HG03045 (cell line): ENCODE data around the gene SPIN1.
"Not testable (repeated sequence)": the region's sequence is repeated elsewhere in the genome, so short reads cannot be mapped to it uniquely, and the experiment has no call there.

Source experiments
- ATAC-seq: cut with Tn5 transposase; IDR thresholded peaks from one replicate; pipeline ENCODE4 v1.9.1; 2021; ENCODE audit warnings: mild to moderate bottlenecking, moderate library complexity; ENCODE audit not compliant: unreplicated experiment

The SPIN1 gene

DNA sequence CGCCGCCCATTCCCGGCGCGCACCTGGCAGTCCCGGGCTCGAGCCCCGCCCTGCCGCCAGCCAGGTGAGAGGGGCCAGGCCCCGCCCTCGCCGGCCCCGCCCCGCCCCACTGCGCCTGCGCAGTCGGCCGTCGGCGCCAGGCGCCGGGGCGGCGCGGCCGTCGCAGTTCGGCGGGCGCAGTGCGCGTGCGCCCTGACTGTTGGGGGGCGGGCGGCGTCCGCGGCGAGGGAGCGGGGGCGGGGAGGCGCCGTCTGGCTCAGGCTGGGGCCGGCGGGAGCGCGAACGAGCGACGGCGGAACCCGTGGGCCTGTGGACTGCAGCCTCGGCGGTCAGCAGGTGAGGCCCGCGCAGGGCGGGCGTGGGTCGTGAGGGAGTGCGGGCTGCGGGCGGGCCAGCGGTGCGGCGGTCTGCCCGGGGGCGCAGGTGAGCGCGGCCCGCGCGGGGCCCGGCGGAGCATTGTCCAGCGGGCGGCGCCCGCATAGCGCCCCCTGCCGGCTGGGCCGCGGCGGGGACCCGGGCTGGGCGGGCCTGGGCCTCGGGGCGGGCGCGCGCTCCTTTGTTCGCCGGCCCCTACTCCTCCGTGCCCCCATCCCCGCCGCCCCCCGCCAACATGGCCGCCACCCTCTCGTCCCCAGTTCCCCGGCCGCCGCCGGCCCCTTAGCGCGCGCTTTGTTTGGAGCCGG lies at the start of gene SPIN1:
Gene SPIN1, plus strand, starts transcription at position 242 of the 683 bp plus-strand sequence. CDS start 38,096 bp downstream, outside the sequence.
- peak; percentile 81 for ATAC-seq

DNA sequence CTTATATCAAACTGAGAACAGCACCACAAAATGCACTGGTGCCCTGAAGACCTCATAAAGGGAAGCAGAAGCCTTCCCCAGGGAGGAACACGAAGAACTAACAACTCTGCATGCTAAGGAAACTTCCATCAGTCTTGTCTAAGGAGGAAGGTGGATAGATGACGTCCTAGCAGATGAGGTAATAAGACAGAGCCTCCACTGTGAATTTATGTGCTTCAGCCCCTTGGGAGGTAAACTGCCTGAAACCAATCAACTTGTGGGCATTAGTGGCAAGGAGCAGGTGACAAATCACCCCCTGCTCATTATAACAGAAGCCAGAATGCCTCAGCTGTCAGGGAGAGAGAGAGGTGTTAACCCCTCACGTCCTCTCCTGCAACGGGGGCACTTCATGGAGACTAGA lies 48.9 kb upstream of the SPIN1 start:
- no peak for ATAC-seq

DNA sequence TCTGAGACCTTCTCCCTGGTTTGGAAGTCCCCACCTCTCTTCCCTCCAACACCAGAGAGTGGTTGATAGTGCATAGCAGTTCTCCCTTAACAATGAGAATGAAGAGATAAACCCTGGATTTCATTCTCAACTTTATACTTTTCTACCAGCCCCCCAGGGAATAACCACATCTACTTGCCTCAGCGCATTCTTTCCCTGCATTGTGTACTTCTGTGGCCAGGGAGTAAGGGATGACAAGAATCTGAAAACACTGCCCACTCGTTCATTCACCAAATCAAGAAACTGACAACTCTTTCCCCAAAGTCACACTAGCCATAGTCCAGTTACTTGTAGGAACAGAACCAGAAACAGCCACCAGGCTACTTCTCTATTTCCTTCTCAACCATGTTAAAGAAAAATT lies 46.0 kb upstream of the SPIN1 start:
- ATAC-seq, result no peak

DNA sequence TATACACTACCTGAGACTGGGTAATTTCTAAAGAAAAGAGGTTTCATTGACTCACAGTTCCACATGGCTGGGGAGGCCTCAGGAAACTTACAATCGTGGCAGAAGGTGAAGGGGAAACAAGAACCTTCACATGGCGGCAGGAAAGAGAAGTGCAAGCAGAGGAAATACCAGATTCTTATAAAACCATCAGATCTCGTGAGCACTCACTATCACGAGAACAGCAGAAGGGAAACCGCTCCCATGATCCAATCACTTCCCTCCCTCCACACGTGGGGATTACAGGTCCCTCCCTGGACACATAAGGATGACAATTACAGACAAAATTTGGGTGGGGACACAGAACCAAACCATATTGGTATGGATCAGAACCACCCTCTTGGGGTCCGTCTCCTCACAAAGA lies 44.2 kb upstream of the SPIN1 start:
- no peak for ATAC-seq

DNA sequence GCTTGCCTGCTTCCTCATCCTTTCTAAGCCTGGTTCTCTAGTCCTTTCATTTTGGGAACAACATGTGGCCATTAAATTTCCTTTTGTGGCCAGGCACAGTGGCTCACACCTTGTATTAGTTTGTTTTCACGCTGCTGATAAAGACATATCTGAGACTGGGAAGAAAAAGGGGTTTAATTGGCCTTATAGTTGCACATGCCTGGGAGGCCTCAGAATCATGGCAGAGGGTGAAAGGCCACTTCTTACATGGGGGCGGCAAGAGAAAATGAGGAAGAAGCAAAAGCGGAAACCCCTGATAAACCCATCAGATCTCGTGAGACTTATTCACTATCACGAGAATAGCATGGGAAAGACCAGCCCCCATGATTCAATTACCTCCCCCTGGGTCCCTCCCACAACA lies 37.9 kb upstream of the SPIN1 start:
- not testable (repeated sequence) for ATAC-seq

DNA sequence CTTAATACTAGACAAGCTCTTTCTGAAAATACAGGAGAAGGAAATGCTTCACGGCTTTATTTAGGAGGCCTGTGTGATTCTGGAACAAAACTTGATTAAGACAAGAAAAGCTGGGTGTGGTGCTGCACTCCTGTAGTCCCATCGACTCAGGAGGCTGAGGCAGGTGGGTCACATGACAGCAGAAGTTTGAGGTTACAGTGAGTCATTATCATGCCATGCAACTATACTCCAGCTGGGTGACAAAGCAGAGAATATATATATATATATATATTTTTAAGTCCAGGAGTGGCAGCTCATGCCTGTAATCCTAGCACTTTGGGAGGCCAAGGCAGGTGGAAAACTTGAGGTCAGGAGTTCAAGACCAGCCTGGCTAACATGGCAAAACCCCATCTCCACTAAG lies 33.1 kb upstream of the SPIN1 start:
- no peak for ATAC-seq

DNA sequence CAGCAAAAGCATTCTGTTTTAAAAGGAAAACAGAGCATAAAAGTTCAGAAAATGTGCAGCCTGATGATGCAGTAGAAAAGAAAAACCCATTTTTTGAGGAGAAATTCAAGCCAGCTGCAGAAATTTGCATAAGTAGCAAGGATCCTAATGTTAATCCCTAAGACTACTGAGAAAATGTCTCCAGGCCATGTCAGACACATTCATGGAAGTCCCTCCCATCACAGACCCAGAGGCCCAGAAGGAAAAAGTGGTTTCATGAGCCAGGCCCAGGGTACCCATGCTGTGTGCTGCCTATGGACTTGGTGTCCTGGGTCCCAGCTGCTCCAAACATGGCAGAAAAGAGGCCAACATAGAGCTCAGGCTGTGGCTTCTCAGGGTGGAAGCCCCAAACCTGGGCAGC lies 31.0 kb upstream of the SPIN1 start:
- ATAC-seq, result not testable (repeated sequence)

DNA sequence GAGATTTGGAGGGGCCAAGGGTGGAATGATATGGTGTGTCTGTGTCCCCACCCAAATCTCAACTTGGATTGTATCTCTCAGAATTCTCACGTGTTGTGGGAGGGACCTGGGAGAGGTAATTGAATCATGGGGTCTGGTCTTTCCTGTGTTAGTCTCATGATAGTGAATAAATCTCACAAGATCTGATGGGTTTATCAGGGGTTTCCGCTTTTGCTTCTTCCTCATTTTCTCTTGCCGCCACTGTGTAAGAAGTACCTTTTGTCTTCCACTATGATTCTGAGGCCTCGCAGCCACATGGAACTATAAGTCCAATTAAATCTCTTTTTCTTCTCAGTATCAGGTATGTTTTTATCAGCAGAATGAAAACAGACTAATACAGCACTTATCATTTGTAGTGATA lies 29.5 kb upstream of the SPIN1 start:
- ATAC-seq, result no peak

DNA sequence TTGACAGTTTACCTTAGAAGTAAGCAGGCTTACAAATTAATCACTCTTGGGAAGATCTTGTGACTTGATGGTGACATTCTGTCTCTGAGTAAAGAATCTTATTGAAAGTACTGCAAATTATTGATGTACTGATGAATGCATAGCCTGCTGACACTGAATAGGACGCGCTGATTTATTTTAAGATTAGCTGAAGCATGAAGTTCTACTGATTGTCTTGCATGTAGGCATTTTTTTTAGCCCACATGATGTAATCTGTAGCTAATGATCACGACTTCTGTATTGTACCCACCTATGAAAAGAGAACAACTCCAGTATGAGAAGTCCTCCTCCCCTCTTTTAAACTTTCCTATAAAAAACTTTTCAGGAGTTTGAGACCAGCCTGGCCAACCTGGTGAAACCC lies 28.3 kb upstream of the SPIN1 start:
- ATAC-seq, result no peak

DNA sequence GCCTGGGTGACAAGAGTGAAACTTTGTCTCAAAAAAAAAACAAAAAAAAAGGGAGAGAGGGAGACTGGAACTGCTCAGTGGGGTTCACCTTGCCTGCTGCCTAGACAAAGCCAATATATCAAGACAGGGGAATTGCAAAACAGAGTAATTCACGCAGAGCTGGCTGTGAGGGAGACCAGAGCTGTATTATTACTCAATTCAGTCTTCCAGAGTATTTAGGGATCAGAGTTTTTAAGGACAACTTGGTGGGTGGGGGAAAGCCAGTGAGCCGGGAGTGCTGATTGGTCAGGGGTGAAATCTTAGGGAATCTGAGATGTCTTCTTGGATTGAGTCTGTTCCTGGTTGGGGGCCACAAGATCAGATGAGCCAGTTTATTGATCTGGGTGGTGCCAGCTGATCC lies 25.6 kb upstream of the SPIN1 start:
- no peak for ATAC-seq

DNA sequence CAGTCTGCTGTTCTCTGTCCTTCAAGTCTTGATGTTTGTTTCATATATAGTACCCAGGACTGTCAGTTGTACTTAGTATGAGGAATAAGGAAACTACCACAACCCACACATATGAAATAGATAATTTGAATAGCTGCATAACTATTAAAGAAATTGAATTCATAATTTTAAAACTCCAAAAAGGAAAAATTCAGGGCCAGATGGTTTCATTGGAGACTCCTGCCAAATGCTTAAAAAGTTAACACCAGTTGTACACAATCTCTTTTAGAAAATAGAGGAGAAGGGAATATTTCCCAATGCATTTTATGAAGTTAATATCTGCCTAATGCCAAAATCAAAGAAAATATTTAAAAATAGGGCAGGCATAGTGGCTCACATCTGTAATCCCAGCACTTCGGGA lies 24.6 kb upstream of the SPIN1 start:
- no peak for ATAC-seq

DNA sequence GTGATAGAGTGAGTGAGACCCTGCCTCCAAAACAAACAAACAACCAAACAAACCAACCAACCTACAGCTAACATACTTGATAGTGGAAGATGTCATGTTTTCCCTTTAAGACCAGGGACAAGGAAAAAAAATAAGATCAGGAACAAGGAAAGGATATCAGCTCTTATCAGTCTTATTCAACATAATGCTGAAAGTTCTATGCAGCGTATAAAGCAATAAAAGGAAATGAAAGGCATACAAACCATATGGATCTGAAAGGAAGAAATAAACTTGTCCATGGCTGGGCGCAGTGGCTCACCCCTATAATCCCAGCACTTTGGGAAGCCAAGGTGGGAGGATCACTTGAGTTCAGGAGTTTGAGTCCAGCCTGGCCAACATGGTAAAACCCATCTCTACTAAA lies 23.5 kb upstream of the SPIN1 start:
- no peak for ATAC-seq

DNA sequence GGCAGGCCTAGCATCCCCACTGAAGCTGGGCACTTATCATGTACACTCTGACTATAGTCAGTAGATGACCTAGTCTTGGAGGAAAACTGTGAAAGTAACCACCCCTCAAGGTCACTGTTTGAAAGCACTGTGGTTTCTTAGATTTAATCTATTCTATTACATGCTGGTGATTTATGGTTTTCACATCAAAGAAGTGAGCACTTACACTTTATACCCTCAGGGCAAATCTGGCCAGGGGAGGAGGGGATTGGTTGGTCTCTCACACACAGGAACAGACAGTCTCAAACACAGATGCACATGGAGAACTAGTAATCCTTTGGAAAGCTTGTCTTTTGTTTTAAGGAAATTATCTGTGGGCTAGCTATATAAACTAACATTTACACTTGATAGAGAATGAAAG lies 17.9 kb upstream of the SPIN1 start:
- no peak for ATAC-seq

DNA sequence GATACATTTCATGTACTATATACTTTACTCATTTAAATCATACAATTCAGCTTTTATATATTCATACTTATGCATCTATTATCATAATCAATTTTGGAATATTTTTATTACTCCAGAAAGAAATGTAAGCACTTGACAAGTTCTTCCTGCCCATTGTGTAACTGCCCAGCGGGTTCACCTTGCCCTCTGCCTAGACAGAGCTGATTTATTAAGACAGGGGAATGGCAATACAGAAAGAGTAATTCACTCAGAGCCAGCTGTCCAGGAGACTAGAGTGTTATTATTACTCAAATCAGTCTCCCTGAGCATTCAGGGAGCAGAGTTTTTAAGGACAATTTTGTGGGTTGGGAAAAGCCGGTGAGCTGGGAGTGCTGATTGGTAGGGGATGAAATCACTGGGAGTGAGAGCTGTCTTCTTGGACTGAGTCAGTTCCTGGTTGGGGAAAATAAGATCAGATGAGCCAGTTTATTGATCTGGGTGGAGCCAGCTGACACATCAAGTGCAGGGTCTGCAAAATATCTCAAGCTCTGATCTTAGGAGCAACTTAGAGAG lies 16.1 kb upstream of the SPIN1 start:
- ATAC-seq, result no peak

DNA sequence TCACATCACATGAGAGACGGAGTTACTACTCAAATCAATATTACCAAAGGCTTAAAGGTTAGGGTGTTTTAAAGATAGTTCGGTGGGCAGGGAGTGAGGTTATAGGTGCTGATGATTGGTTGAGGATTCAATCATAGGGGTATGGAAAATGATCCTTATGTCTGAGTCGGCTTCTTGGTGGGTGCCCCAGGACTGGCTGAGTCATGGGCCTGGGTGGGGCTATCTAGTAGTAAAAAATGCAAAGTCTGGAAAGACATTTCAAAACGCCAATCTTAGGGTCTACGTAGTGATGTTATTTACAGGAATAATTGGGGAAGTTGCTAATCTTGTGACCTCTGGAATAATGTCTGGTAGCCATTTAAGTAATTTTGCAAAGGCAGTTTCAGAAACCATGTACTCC lies 15.2 kb upstream of the SPIN1 start:
- no peak for ATAC-seq

DNA sequence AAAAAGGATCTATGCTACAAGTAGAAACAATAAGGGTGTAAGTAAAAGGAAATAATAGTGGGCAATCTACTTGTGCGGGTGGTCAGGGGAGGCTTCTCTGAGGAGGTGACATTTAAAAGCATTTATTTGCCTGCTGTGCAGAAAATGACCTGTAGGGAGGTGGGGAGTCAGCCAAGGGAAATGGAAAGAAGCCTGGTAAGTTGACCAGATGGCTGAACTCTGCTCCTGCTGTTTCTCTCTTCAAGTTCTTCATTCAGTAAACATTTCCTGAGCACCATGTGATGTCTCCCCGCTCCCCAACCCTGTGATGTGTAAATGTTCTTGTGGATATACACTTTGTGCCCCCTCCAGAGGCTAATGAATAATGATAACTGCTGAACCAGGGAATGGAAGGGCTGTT lies 9.9 kb upstream of the SPIN1 start:
- no peak for ATAC-seq

DNA sequence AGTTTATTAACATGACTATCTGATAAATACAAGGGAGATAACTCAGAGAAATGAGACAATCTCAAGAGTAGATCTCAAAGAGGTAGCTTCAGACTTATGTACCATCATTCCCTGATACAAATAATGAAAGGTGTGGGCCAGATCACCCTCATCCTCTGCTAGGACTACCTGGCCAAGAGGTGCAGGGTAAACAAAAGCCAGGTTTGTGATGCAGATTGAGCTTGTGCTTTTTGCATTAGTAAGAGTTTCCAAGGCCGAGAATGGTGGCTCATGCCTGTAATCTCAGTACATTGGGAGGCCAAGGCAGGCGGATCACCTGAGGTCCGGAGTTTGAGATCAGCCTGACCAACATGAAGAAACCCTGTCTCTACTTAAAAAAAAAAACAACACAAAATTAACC lies 8.9 kb upstream of the SPIN1 start:
- ATAC-seq, result no peak

DNA sequence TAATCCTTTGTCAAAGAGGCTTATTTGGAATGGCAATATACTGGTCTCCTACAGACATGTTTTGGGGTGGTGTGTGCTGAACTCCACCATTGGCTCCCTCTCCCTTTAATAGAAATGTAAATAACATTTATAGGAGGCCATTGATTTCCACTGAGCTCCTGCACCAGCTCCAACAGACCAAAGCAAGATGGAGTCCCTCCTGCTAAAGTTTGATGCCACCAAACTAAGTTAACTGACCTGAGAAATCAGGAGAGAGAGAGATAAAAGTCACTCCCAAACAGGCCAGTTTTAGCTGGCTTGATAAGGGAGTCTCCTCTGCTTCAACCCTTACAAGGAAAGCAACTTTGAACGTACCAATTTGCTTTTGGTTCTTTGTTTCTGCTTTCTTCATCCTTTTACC lies 8.1 kb upstream of the SPIN1 start:
- ATAC-seq, result no peak

DNA sequence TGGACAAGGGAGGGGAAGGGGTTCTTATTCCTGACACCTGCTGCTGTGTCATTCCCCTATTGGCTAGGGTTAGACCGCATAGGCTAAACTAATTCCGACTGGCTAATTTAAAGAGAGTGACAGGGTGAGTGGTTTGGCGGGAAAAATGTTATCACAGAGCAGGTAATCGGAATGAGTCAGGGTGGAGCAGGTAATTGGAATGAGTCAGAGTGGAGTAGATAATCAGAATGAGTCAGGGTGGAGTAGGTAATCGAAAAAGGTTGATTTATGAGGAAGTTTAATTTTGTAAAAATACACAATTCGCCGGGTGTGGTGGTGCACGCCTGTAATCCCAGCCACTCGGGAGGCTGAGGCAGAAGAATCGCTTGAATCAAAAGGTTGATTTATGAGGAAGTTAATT lies 6.9 kb upstream of the SPIN1 start:
- ATAC-seq, result not testable (repeated sequence)

DNA sequence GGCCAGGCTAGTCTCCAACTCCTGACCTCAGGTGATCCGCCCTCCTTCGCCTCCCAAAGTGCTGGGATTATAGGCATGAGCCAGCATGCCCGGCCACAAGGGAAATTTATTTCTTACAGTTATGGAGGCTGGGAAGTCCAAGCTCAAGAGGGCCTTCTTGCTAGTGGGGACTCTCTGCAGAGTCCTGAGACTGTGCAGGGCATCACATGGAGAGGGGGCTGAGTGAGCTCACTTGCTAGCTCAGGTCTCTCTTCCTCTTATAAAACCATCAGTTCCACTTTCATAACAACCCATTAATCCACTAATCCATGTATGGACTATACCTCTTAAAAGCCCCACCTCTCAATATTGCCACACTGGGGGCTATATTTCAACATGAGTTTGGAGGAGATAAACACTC lies 5.1 kb upstream of the SPIN1 start:
- no peak for ATAC-seq

DNA sequence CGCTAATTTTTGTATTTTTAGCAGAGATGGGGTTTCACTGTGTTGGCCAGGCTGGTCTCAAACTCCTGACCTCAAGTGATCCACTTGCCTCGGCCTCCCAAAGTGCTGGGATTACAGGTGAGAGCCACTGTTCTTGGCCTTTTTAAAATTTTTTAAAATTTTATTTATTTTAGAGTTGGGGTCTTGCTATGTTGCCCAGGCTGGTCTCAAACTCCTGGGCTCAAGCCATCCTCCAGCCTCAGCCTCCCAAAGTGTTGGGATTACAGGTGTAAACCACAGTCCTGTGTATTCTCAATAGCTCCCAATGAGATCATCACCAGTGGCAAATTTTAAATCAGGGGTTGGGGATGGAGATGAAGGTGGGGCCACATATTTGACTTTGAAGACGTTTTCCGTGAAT lies 2.1 kb upstream of the SPIN1 start:
- not testable (repeated sequence) for ATAC-seq

DNA sequence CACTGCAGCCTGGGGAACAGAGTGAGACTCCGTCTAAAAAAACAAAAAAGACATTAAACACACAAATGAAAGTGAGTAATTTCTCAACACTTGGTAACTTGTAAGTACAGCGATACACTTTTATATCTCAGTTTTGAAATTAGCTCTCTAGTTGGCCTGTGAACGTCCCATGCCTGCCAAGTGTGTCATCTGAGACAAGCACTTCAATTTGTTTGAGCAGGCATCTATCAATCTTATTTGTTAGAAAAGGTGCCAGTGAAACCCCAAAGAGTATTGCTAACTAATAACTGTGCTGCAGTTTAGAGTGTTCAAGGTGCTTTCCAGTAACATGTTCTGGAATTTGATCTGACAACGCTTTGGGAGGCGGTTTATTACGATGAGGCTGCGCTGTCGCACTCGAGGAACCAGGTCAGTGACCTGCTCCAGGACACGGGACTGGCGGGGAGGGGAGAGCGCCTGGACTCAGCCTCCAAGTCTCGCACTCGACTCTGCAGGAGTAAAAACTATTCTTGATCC lies 1.1 kb upstream of the SPIN1 start:
- ATAC-seq, result no peak
